NCI-H2081 (cell line): Measurements from ENCODE around the gene ZNF319.

ENCODE experiments used
- DNase-seq, 2 experiments: peaks; one replicate each; lab custom pipeline; 2025; lab: John Stamatoyannopoulos, UW

ZNF319 gene

GRCh38 chr16:57977418-57978069 lies 22.9 kb downstream of the ZNF319 start:
- DNase-seq = no peak

DNA sequence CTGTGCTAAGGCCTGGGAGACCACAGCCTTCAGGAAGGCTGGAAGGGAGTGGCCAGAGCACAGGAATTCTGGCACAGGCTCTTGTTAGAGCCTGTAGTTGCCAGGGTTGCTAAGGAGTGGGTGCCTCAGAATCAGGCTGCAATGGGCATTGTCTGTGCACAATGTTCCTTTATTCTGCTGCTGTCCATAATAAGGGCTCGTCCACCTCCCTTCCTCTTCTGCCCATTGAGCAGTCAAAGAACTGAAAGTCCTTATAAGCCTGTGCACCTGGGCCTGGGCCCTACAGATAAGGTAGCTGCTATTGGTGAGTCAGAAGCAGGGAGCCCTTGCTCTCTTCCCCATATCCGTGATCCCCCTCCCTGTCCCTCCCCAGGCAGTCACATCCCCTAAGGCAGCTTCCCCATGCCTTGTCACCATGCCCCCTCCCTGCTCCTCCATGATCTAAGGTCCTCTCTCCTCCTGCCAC lies 24.1 kb downstream of the ZNF319 start:
- DNase-seq = no peak

GRCh38 chr16:57972306-57972705 lies 28.2 kb downstream of the ZNF319 start:
- no peak for DNase-seq

DNA sequence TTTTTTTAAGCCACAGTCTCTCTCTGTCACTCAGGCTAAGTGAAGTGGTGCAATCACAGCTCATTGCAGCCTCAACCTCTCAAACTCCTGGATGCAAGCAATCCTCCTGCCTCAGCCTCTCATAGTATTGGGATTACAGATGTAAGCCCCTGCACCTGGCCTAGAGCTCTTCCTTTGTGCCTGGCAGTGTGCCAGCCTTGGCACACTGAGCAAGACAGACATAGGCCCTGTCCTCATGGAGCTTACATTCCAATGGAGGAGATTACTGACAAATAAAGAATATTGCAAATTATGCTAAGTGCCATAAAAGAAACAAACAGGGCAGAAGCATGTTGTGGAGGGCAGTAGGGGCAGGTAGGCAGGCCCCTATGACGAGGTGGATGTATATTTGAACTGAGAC lies 28.6 kb downstream of the ZNF319 start:
- DNase-seq = no peak

GRCh38 chr16:57970970-57971369 lies 29.5 kb downstream of the ZNF319 start, which contains the start of gene CNGB1:
Gene CNGB1, minus strand, starts transcription at chr16:57971128. Its CDS starts 3,842 bp downstream, at chr16:57967286.
- no peak for DNase-seq

DNA sequence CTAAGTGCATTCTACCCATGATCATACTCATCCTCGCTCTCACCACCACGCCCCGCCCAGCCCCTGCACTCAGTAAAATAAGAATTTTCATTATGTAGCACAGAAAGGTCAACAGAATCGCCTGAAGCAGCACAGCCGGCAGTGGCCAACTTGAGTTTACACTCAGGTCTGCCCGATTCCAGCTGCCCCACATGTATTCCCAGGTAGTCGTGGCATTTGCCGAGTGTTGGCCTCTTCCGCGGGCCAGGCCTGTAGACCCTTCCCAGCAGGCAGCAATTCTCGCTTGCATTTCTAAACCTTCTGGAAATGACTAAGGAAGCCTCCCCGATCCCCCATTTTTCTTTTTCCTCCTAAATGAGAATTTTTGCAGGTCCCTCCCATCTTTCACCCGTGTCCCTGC lies 30.2 kb downstream of the ZNF319 start:
- no peak for DNase-seq

DNA sequence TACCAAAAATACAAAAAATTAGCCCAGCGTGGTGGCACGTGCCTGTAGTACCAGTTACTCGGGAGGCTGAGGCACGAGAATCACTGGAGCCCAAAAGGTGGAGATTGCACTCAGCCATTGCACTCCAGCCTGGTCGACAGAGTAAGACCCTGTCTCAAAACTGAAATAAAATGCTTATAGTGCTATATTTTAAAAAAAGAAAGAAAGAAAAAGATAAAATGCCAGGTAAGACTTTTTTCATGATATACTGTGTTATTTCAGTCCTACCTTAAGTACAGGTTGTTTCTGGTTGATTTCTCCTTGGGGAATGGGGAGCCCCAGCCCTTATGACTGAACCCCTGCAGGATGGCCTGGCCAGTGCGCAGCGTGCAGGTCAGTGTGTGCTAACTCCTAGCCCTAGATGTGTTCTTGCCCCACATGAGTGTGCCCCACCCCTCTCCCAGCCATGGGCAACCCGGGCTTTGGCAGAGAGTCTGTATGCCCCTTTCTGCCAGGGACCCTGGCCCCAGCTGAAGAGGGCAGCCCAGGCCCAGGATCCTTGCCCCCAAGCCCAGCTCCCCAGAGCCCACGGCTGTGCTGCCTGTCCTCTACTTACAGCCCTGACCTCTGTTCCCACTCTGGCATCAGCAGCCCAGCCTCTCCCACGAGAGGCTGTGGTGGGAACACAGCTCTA lies 30.9 kb downstream of the ZNF319 start:
- no peak for DNase-seq

GRCh38 chr16:57967916-57968315 lies 32.6 kb downstream of the ZNF319 start:
- DNase-seq = no peak

GRCh38 chr16:57966986-57967385 lies 33.5 kb downstream of the ZNF319 start:
- DNase-seq = no peak

DNA sequence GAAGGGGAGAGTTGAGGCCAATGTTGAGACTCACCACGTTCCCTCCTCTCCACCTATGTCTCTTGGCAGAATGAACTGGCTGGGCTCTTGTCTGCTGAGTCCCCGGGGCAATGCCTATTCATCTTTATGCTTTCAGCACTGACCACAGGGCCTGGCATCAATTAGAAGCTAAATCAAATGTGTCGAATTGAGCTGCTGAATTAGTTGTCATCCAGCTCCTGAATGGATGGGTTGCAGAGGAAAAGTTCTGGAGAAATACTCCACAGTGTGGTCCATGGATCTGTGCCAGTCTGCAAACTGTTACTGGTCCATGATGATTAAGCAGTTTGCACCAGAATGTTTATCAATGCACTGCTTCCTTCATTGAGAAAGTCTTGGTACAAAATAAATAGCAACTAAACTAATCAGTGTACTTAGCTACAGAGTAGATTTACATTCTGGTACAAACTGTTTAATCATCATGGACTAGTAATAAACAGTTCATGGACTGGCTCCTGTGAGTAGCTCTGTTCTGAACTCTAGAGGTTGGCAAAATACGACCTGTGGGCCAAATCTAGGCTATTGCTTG lies 34.2 kb downstream of the ZNF319 start:
- no peak for DNase-seq

- DNase-seq = no peak
Observed at GRCh38 chr16:57964157-57964700, 36.2 kb downstream of the ZNF319 start.

DNA sequence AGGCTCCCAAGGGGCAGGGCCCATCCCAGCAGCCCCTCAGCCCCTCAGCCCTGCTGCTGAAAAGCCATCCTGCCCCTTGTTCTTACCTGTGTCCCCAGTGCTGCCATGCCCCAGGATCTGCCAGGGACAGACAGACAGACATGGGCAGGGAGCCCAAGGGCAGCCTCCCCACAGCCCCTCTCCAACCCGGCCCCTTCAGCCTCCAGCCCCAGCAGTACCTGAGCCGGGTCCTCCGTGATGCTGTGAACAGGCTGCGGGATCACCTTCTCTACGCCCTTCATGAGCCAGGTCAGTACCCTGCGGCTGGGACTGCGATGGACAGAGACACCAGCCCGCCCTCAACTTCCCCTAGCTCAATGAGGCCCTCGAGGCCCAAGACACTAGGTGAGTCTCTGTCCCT lies 37.7 kb downstream of the ZNF319 start:
- no peak for DNase-seq

- DNase-seq = no peak
Observed at GRCh38 chr16:57962046-57962445, 38.4 kb downstream of the ZNF319 start.

DNA sequence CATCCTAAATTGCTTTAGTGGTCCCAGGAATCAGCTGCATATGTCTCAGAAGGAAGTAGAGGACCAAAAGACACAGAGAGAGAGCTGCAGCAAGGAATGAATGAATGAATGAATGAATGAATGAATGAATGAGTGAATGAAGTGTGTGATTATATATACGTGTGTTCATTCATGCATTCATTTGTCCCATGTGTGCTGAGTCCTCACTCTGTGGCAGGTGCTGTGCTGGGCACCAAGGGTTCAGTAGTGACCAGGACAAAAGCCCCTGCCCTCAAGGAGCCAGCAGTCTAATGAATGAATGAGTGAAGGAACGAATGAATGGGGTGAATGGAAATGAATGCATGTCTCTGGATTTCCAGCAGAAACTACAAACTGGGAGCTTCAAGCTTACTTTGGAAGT lies 38.9 kb downstream of the ZNF319 start:
- DNase-seq = no peak

DNA sequence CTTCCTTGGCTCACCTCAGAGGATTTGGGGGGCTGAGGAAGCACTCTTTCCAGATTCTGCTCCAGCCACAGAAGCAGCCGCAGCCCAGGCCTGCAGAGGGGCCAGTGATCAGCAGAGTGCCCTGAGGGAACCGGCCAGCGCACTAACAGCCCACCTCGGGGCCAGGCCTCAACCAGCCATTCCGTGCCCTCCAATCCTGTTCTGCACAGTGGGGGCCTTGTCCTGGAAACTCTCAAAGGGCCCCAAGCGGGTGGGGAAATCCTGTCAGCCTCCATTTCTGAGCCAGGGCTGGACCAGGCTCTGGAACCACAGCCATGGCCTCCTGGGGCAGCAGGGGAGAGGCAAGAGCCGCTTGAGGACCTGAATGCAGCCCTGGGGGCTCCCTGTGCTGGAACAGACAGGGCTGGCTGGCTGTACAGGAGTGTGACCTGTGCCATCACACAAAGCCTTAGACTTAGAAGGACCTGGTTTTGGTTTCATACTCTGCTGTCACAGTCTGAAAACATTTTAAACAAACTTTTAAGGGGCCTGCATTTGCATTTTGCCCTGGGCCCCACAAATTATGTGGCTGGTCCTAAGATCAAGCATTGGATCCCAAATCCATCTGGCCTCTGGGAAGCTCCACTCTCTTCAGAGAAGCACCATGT lies 39.5 kb downstream of the ZNF319 start:
- no peak for DNase-seq

- DNase-seq = no peak
Observed at GRCh38 chr16:57960310-57960709, 40.2 kb downstream of the ZNF319 start.

GRCh38 chr16:57959804-57960203 lies 40.7 kb downstream of the ZNF319 start:
- no peak for DNase-seq

- no peak for DNase-seq
Observed at GRCh38 chr16:57959121-57959520, 41.4 kb downstream of the ZNF319 start.

DNA sequence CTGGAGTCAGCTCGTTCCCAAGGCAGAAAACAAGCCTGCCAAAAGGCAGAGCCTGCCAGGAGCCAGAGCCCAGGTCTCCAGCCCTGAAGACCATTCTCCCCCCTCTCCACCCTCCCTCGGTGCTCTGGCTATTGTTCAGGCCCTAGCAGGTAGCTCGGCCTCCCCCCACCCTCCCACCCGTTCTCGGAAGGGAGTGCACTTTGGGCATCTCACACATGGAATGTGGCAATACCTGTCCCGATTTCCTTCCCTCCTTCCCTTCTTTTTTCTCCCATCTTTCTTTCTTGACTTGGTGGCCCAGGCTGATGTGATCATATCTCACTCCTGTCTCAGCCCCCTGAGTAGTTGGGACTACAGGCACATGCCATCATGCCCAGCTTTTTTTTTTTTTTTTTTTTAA lies 41.9 kb downstream of the ZNF319 start:
- no peak for DNase-seq

- DNase-seq = no peak
Observed at GRCh38 chr16:57957673-57958392, 42.6 kb downstream of the ZNF319 start.

DNA sequence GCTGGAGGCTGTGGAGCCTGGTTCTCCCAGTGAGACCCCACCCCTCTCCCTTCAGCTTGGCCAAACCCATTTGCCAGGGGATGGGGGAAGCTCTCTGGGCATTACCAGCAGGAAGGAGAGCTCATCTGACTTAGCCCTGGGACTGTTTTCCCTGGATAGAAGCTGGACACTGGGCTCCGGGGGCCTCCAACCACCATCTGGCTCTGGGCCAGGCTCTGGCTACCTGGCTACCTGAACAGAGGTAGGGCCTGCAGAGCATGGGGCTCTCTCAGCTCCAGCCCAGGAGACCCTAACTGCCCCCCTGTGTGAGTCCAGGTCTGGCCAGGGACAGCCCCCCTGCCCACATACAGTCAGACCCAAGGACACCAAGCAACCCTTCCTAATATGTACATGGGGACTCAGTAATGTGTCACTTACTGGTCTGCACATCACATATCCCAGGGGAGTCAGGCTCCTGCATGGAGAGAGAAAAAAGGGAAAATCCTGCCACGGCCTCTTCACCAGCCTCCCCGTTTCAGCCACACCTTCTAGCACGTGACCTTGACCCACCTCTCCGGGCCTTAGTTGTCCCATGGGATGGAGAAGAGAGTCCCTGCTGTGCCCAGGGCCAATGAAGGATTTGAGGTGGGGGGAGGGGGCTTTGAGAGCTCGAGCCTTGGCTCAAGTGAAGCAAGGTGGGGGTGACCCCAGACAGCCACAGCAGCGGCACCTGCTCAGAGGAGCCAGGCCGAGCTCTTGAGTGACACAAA lies 43.4 kb downstream of the ZNF319 start:
- DNase-seq = no peak
